HepG2 (cell line): ENCODE data around the gene GSPT1. TPM values are rescaled to one million over a fixed set of nuclear protein-coding genes. Genes with fewer than 3 reads are reported as not detected.

Experiments used
- AKAP8 ChIP-seq: sonication (generic); formaldehyde crosslinking; IDR thresholded peaks from 2 replicates; pipeline ENCODE4 v1.5.1; 2020; ENCODE audit warnings: mild to moderate bottlenecking, missing genetic modification reagents
- CBX5 ChIP-seq: sonication (generic); formaldehyde crosslinking; IDR thresholded peaks from 2 replicates; pipeline ENCODE4 v1.4.0; 2020; ENCODE audit warnings: missing genetic modification reagents, borderline replicate concordance
- FOSL1 ChIP-seq: sonication (generic); formaldehyde crosslinking; IDR thresholded peaks from 2 replicates; pipeline ENCODE4 v1.9.0; 2021; ENCODE audit warnings: missing genetic modification reagents, borderline replicate concordance
- IRF2 ChIP-seq: IDR thresholded peaks from 2 replicates; pipeline ENCODE4 v1.6.1; 2018; ENCODE audit warnings: missing genetic modification reagents, missing compliant biosample characterization
- KDM5A ChIP-seq: fragments of 200-600 bp; sonication (generic); IDR thresholded peaks from 2 replicates; pipeline ENCODE4 v1.7.0; 2018; ENCODE audit warnings: antibody characterized with exemption, mild to moderate bottlenecking, low read length, borderline replicate concordance
- MATR3 ChIP-seq: sonication (generic); formaldehyde crosslinking; IDR thresholded peaks from 2 replicates; pipeline ENCODE4 v1.4.0; 2020; ENCODE audit warnings: missing genetic modification reagents
- NFIC ChIP-seq: IDR thresholded peaks from 2 replicates; pipeline ENCODE4 v1.6.1; 2012; ENCODE audit warnings: mild to moderate bottlenecking, low read length, inconsistent platforms
- NR1H2 ChIP-seq: sonication (generic); formaldehyde crosslinking; IDR thresholded peaks from 2 replicates; pipeline ENCODE4 v1.8.1; 2022; ENCODE audit warnings: low read depth, missing genetic modification reagents, borderline replicate concordance
- NRL ChIP-seq: sonication (generic); formaldehyde crosslinking; IDR thresholded peaks from 2 replicates; pipeline ENCODE4 v1.5.0; 2020; ENCODE audit warnings: missing genetic modification reagents, mild to moderate bottlenecking, moderate library complexity, borderline replicate concordance
- PAF1 ChIP-seq: IDR thresholded peaks from 2 replicates; pipeline ENCODE4 v1.6.1; 2016; ENCODE audit warnings: missing genetic modification reagents, missing compliant biosample characterization
- PHF20 ChIP-seq: sonication (generic); formaldehyde crosslinking; IDR thresholded peaks from 2 replicates; pipeline ENCODE4 v1.5.0; 2020; ENCODE audit warnings: mild to moderate bottlenecking, missing genetic modification reagents
- PITX1 ChIP-seq: sonication (generic); formaldehyde crosslinking; IDR thresholded peaks from 2 replicates; pipeline ENCODE4 v1.5.1; 2020; ENCODE audit warnings: mild to moderate bottlenecking, missing genetic modification reagents
- POLR2AphosphoS5 ChIP-seq: IDR thresholded peaks from 2 replicates; pipeline ENCODE4 v1.6.1; 2012; ENCODE audit warnings: low read depth, low read length
- POLR2G ChIP-seq: fragments of 200-400 bp; formaldehyde crosslinking; IDR thresholded peaks from 2 replicates; pipeline ENCODE4 v1.6.1; 2018; ENCODE audit warnings: mild to moderate bottlenecking, low read depth, low read length, moderate library complexity
- SMC3 ChIP-seq: IDR thresholded peaks from 2 replicates; pipeline ENCODE4 v1.6.1; 2011; ENCODE audit warnings: low read length, improper control_type of control experiment
- SP5 ChIP-seq: IDR thresholded peaks from 2 replicates; pipeline ENCODE4 v1.6.1; 2016; ENCODE audit warnings: low read depth, borderline replicate concordance
- STAT5B ChIP-seq: sonication (generic); formaldehyde crosslinking; IDR thresholded peaks from 2 replicates; pipeline ENCODE4 v1.4.0; 2020; ENCODE audit warnings: missing genetic modification reagents
- ZBTB21 ChIP-seq: sonication (generic); formaldehyde crosslinking; IDR thresholded peaks from 2 replicates; pipeline ENCODE4 v1.4.0; 2020; ENCODE audit warnings: missing genetic modification reagents
- ZBTB8A ChIP-seq: sonication (generic); formaldehyde crosslinking; IDR thresholded peaks from 2 replicates; pipeline ENCODE4 v1.4.0; 2020; ENCODE audit warnings: mild to moderate bottlenecking, low read depth, missing genetic modification reagents, borderline replicate concordance
- ZNF678 ChIP-seq: sonication (generic); formaldehyde crosslinking; IDR thresholded peaks from 2 replicates; pipeline ENCODE4 v1.4.0; 2020; ENCODE audit warnings: mild to moderate bottlenecking, missing genetic modification reagents
- ZNF709 ChIP-seq: sonication (generic); formaldehyde crosslinking; IDR thresholded peaks from 2 replicates; pipeline ENCODE4 v1.5.0; 2020; ENCODE audit warnings: mild to moderate bottlenecking, missing genetic modification reagents
- ZNF749 ChIP-seq: sonication (generic); formaldehyde crosslinking; IDR thresholded peaks from 2 replicates; pipeline ENCODE4 v1.8.0; 2022; ENCODE audit warnings: mild to moderate bottlenecking, missing genetic modification reagents, moderate library complexity, borderline replicate concordance
- ZNF792 ChIP-seq: IDR thresholded peaks from 2 replicates; pipeline ENCODE4 v1.6.1; 2016
- ZSCAN9 ChIP-seq: IDR thresholded peaks from 2 replicates; pipeline ENCODE4 v1.6.1; 2016; ENCODE audit warnings: borderline replicate concordance
- polyA plus RNA-seq, 8 experiments: library from polyadenylated mRNA; depleted of rRNA in 3 of 8; stranded (reverse) in 7 of 8; unstranded in 1 of 8; fragments of >200 nt; fragmentation: Illumina TruSeq in 4 of 8; extraction: Trizol in 4 of 8; gene quantifications; 2 replicates each; pipeline versions ENCODE4 v1.2.1 to v1.2.3, GENCODE V29; 2011 to 2016; ENCODE audit warnings: low read depth in 4 of 8, missing spikeins in 1 of 8, mixed read lengths in 1 of 8; ENCODE audit not compliant: insufficient read depth in 1 of 8
- total RNA-seq, 5 experiments: library from RNA; depleted of rRNA; stranded (reverse); fragments of >200 nt; fragmentation: Illumina TruSeq; extraction: Trizol; gene quantifications; 2 replicates each; pipeline ENCODE4 v1.2.3, GENCODE V29; 2016; ENCODE audit warnings: low read depth in 1 of 5
- TF ChIP-seq, protein P1 (sequence below): sonication (generic); formaldehyde crosslinking; IDR thresholded peaks from 2 replicates; pipeline ENCODE4 v1.4.0; 2020; ENCODE audit warnings: missing genetic modification reagents; ENCODE audit errors: not compliant biosample characterization
- TF ChIP-seq, protein P2 (sequence below): sonication (generic); formaldehyde crosslinking; conservative IDR thresholded peaks from 2 replicates; pipeline ENCODE4 v1.4.0; 2020; ENCODE audit warnings: missing genetic modification reagents
- TF ChIP-seq, protein P3 (sequence below): sonication (generic); formaldehyde crosslinking; IDR thresholded peaks from 2 replicates; pipeline ENCODE4 v1.5.1; 2020; ENCODE audit warnings: mild to moderate bottlenecking, moderate library complexity, missing genetic modification reagents

The GSPT1 gene
- total and polyA plus RNA-seq, 2 of the 13 experiments (the other 11 are each of a cell fraction or from before 2014, with no cell fraction given), result 120 to 316 TPM

DNA sequence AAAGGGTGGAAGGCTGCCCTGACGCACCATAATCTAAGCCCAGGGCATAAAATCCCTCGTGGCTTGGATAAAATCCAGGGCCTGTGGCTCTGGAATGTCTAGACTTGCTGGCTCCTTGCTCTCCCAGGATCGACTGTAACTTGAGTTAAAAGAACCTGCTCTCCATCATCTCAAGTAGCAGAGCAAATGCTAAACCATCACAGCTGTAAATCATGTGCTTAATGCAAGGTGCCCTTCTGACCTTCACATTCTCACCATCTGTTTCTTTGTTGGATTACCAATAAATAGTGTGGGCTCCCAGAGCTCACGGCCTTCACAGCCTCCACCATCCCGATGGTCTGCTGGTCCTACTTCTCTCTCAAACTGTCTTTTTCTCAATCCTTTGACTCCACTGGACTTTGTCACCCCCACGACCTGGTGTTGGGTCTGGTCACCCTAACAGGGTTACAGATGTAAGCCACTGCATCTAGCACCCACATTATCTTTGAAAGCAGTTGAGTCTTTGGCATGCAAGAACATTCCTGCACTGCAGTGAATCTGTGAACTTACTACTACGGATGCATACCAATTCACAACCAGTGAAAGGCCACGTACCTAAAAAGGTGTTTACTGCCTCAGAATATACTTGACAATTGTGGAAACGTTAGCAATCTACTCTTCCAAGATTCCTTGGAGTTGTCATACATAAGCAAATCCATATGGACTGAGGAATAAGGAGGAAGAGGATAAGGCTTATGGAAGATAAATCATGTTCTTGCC lies 79.7 kb downstream of the GSPT1 start (continued):
- TF ChIP-seq POLR2AphosphoS5, result peak; percentile 60
- TF ChIP-seq, protein P1, sequence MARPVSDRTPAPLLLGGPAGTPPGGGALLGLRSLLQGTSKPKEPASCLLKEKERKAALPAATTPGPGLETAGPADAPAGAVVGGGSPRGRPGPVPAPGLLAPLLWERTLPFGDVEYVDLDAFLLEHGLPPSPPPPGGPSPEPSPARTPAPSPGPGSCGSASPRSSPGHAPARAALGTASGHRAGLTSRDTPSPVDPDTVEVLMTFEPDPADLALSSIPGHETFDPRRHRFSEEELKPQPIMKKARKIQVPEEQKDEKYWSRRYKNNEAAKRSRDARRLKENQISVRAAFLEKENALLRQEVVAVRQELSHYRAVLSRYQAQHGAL (CRISPR knock-in tag), result no peak
- TF ChIP-seq, protein P2, sequence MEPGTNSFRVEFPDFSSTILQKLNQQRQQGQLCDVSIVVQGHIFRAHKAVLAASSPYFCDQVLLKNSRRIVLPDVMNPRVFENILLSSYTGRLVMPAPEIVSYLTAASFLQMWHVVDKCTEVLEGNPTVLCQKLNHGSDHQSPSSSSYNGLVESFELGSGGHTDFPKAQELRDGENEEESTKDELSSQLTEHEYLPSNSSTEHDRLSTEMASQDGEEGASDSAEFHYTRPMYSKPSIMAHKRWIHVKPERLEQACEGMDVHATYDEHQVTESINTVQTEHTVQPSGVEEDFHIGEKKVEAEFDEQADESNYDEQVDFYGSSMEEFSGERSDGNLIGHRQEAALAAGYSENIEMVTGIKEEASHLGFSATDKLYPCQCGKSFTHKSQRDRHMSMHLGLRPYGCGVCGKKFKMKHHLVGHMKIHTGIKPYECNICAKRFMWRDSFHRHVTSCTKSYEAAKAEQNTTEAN, result no peak
- TF ChIP-seq MATR3 (CRISPR knock-in tag), result no peak
- TF ChIP-seq PAF1 (CRISPR knock-in tag), result peak; percentile 93
- TF ChIP-seq, protein P3, sequence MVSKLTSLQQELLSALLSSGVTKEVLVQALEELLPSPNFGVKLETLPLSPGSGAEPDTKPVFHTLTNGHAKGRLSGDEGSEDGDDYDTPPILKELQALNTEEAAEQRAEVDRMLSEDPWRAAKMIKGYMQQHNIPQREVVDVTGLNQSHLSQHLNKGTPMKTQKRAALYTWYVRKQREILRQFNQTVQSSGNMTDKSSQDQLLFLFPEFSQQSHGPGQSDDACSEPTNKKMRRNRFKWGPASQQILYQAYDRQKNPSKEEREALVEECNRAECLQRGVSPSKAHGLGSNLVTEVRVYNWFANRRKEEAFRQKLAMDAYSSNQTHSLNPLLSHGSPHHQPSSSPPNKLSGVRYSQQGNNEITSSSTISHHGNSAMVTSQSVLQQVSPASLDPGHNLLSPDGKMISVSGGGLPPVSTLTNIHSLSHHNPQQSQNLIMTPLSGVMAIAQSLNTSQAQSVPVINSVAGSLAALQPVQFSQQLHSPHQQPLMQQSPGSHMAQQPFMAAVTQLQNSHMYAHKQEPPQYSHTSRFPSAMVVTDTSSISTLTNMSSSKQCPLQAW, result no peak
- no peak for TF ChIP-seq NR1H2 (CRISPR knock-in tag)
- TF ChIP-seq PITX1, result no peak
- TF ChIP-seq ZBTB21 (CRISPR knock-in tag), result no peak
- TF ChIP-seq STAT5B (CRISPR knock-in tag), result no peak
- 0 out of 2 replicates have a peak, but pooled peaks have one; percentile 48 for TF ChIP-seq ZNF678 (CRISPR knock-in tag)
- no peak for TF ChIP-seq CBX5 (CRISPR knock-in tag)
- no peak for TF ChIP-seq ZNF709 (CRISPR knock-in tag)
- peak; percentile 71 for TF ChIP-seq POLR2G
- TF ChIP-seq IRF2 (CRISPR knock-in tag), result peak; percentile 31; the same call in 1 of the 2 replicates
- no peak for TF ChIP-seq PHF20
- no peak for TF ChIP-seq ZSCAN9 (CRISPR knock-in tag)
- no peak for TF ChIP-seq NFIC
- no peak for TF ChIP-seq ZNF749 (CRISPR knock-in tag)
- TF ChIP-seq ZBTB8A (CRISPR knock-in tag), result no peak
- no peak for TF ChIP-seq SMC3
- no peak for TF ChIP-seq KDM5A
- no peak for TF ChIP-seq FOSL1
- TF ChIP-seq ZNF792, result peak; percentile 42; the same call in 1 of the 2 replicates
- TF ChIP-seq SP5, result no peak
- TF ChIP-seq NRL (CRISPR knock-in tag), result no peak
- TF ChIP-seq AKAP8 (CRISPR knock-in tag), result 0 out of 2 replicates have a peak, but pooled peaks have one; percentile 36
